ENCODE data around the gene CNKSR1.
A peak's percentile ranks its signal among the peaks of the same experiment; 100 is the strongest.

- TF ChIP-seq YY1 (IDR thresholded peaks at IDR 0.05; ENCODE audit: insufficient read depth, insufficient read length) (no peak), ZNF274 (IDR thresholded peaks at IDR 0.05; ENCODE audit: low read depth, low read length) (no peak), SUZ12 (IDR thresholded peaks at IDR 0.05; ENCODE audit: extremely low read depth, insufficient read depth, insufficient read length) (peak; percentile 19)
These were observed 12.1 kb upstream of the CNKSR1 start for GRCh38 chr1:26164861-26165842.

All from NT2/D1 (cell line).